NCI-H226 (cell line): ENCODE measurements around the gene FILIP1L.
A peak's percentile ranks its signal among the peaks of the same experiment; 100 is the strongest.
"Not testable (repeated sequence)": the region's sequence is repeated elsewhere in the genome, so short reads cannot be mapped to it uniquely, and the experiment has no call there.

ENCODE experiments used
- DNase-seq: peaks from one replicate; pipeline ENCODE4 v3.0.0-alpha.2; 2015

Gene FILIP1L

DNA sequence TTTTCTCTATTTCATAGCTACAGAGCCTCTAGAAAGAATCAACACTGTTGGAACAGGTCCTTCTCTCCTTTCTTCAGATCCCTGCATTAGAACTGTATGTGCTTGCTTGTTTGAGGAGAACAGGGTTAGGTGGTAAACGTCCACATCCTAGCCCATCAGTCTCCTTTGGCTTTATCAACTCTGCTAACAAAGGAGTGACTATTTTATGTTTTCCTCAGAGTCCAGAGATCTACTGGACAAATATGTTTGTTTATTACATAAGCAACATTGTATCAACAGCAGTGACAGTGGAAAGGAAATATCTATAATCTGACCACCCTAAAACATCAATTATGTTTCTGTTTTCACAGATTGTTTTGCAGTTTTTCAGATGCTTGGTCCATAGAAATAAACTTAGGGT, 257.0 kb downstream of the FILIP1L start:
- DNase-seq, result no peak

- no peak for DNase-seq
Measured at GRCh38 chr3:99856437-99857220, 257.7 kb downstream of the FILIP1L start.

DNA sequence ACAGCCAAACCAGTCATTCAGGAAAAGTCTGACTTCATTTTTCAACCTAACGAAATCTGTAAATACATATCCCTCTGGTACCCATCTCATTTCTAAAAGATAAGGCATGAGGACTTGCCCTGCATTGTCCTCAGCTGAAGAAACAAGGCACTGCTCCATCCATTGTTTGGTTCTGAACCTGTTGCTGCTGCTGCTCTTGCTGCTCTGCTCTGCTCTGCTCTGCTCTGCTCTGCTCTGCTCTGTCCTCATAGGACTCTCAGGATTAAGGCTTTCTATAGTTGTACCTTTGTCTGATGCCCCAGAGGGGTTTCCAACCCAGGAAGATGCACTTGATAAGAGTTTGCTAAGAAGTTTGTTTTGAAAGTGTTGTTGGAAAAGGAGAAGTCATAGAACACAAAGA, 258.4 kb downstream of the FILIP1L start:
- no peak for DNase-seq

- no peak for DNase-seq
Measured at GRCh38 chr3:99854756-99855298, 259.5 kb downstream of the FILIP1L start.

GRCh38 chr3:99852851-99853250, 261.4 kb downstream of the FILIP1L start:
- peak; percentile 27 for DNase-seq

- DNase-seq, result no peak
Measured at GRCh38 chr3:99851955-99852354, 262.3 kb downstream of the FILIP1L start.

DNA sequence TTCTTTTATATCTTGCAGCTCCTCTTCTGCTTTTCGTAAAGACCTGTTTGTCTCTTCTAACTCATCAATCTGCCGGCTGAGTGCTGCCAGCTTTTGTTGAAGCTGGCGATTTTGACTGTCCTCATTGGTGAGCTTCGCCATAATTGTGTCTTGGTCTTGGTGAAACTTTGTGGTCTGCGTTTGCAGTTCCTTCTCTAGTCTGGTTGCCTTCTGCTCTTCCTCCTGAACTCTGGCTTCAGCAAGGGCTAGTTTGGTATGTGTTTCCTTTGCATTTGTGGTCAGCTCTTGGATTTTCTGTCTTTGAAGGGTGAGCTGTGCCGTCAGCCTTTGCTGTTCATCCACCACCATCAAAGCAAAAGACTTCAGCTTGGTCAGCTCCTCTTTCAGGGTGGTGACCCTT, 263.7 kb downstream of the FILIP1L start:
- DNase-seq, result no peak

DNA sequence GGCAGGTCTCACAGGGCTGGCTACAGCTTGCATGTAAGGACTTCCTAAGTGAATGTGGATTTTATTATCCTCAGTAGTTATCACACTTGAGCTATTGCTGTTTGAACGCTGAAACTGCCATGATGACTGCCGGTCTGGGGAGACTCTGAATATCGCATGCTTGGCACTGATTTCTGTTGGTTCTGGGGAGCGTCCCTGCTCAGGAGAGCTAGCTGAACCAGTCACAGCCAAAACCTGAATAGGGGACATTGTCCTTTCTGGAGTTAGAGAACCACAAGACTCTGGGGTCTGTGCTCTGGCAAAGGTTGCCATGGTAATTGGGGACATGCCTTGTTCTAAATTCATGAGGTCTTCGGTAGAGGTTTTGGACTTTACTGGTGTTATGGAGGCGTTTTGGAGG, 265.9 kb downstream of the FILIP1L start:
- no peak for DNase-seq

DNA sequence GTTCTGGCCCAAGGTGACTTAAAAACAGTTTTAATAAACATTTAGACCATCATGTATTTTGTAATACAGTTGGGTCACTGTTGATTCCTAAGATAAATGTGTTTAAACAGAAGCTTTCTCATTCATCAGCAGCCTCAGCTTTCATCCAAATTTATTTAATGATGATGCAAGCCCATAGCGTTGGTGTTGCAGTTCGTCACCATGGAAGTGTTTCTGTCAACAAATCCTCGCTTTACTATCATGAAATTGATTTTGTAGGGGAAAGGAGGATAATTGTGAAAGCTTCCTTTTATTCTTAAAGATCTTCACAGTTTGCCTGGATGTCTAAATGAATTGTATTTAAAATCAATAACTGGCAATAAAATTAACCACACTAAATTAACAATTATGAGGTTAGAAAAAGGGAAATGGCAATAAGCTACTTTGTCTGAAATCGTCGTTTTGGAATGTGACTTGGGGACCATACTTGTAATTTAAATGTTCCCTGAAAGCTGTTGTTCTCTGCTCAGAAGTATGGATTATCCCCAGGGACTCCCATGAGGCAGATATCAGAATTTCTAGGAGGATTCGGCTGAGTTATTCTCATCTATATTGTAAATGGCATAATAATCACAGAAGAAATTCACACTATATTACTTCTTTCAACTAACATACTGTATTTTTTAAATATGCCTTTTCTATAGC, 267.7 kb downstream of the FILIP1L start:
- DNase-seq, result peak; percentile 21

DNA sequence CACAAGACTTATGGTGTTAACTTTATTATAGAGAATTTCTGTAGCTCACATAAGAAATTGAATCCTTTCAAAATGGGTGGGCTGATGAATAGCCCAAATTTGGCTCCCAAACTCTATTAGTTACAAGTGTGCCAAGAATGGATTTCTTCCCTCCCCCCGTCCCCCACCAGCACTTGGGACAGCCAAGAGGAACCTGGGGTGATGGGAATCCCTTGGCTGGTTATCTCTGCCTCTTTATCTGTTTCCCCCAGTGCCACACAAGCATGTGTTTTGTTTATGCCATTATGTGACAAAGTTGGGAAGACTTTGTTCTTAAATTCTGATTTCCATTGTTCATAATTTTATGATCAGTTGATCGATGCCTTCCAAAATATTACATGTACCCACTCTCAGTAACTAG, 268.3 kb downstream of the FILIP1L start:
- DNase-seq, result no peak

DNA sequence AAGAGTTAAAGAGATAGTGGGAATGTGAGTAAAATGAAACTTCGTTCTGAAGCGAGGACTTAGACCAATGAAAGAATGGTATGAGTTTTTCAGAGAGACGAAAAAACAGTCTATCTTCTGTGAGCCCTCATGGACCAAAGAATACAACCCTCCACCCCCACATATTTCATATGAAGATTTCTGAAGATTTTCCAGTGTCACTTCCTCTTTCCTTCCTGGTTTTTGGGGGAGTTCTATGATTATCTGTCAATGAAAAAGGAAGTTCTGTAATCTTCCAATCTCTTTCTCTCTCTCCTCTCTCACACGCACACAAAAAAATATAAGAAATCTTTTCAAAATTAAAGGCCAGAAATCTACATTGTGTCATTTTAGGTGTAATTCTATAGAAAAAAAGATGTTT, 269.0 kb downstream of the FILIP1L start:
- DNase-seq, result no peak

- no peak for DNase-seq
Measured at GRCh38 chr3:99843590-99844258, 270.6 kb downstream of the FILIP1L start.

- peak; percentile 31 for DNase-seq
Measured at GRCh38 chr3:99842826-99843589, 271.3 kb downstream of the FILIP1L start.

DNA sequence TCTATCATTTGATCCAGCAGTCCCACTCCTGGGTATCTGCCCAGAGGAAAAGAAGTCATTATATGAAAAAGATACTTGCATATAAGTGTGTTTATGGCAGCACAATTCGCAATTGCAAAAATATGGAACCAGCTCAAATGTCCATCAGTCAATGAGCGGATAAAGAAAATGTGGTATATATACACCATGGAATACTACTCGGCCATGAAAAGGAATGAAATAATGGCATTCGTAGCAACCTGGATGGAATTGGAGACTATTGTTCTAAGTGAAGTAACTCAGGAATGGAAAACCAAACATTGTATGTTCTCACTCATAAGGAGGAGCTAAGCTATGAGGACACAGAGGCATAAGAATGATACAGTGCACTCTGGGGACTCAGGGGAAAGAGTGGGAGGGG, 272.4 kb downstream of the FILIP1L start:
- not testable (repeated sequence) for DNase-seq

- DNase-seq, result no peak
Measured at GRCh38 chr3:99839613-99840012, 274.7 kb downstream of the FILIP1L start.

DNA sequence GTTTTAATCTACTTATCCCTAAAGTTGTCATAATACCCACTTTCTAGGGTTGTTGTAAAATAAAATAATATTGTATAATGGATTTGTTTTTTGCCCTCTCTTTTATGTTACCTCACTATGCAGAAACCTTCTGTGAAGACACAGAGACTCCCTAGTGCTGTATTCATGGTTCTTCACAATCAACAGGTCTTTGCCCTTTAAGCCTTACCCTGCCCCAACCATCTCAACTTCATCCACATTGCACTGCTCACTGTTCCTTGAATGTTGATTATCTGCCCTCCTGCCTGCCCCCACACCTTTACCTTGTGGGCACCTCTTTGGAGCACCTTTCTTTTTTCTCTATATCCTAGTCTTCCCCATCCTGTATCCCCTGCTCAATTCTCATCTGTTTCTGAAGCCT, 275.5 kb downstream of the FILIP1L start:
- DNase-seq, result no peak

GRCh38 chr3:99837715-99838114, 276.6 kb downstream of the FILIP1L start:
- DNase-seq, result no peak

DNA sequence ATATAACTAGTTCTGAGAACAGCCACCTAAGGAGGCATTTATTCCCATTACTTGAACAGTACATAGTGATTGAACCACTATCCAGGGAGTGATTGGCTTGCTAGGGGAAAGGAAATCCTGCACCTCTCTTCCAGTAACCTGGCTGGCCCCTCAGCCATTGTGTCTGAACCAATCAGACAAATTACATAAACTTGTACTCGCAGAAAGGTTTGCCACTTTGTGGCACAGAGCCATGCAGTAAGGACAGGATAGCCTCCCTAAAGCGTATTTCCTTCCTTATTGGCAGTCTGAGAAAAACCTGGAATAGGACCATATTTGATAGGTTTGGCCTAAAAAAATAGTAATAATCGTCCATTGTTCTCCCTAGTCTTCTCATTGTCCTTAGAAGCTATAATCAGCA, 277.6 kb downstream of the FILIP1L start:
- no peak for DNase-seq

DNA sequence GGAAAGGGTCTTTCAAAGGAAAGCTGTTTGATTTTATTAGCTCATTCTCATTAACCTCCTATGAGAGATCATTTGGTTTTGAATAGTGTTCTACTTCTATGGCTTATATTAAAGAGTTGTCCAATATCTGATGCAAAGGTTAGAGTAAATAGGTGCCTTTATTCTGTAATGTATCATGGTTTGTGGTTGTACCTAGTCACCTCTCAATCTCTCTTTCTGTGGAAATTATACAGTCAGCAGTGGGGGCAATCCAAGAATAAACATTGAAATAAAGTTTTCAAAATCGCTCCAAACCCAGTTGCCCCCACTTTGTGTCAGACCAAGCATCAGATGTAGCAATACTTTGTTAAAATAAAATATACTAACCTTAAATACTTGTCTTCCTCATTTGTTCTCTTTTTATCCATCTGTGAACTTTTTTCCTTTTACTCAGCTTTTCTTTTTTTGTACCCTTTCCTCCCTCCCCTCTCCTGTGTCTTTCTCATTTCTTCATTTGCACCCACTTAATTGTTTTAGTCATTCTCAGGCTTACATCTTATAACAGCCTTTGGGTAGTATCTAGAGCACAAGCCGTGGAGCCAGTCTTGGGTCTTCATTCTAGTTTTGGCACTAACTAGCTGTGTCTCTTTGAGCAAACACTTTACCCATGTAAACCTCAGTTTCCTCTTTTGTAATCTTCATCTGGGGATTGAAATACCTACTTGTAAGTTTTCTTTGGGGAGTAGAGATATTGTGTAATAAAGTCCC, 279.9 kb downstream of the FILIP1L start:
- DNase-seq, result no peak

DNA sequence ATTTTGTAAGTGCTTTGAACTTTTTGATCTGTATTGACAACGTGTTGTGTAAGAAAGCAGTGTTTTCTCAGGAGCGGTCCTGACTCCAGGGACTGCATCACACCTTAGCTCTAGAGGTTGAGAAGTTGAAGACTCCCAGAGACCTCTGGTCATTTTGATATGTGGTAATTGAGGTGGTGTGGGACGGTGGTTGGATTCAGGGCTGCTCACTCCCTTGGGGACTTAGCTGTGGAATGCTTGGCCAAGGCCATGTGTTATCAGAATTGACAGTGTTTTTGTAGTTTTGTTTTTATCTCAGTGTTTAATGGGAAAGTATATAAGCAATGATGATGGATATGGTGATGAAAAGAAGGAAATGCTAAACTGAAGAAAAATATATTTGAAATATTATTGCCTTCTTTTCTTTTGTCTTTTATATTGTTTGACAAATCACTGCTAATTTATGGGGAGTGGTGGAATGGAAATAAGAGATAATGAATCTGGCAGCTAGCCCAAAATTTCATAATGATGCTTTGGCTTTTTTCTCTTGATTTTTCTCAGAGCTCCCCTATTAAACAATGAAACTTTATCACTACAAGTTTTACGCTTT, 280.6 kb downstream of the FILIP1L start:
- DNase-seq, result no peak

DNA sequence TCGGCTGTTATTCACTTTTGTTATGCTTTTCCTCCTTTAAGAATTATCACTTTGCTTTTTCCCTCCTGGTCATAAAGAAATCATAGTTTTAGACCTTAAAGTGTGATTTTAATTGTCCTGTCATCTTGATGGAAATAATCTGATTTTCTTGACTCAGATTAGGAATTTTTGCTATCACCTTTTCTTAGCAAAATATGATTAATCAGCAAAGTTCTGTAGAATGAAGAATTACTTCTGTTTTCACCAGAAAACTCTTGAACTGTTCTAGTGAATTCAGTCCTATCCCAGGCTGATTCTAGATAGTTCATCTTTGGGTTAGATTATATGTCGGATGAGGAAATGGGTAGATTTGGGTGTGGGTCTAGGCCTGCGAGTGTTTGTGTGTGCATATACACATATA, 284.5 kb downstream of the FILIP1L start:
- no peak for DNase-seq
